ENCODE data around the gene OSBP. TPM values are rescaled to one million over a fixed set of nuclear protein-coding genes. Genes with fewer than 3 reads are reported as not detected.
A peak's percentile ranks its signal among the peaks of the same experiment; 100 is the strongest.

The OSBP gene
- total and polyA plus RNA-seq, 9 of the 15 experiments (the other 6 are each of a cell fraction or from before 2014, with no cell fraction given), result 11.7 to 49.0 (median 28.7) TPM

- Histone ChIP-seq H3K9me1 (ENCODE audit: control insufficient read depth, insufficient read depth, low read length) (no peaks in the 10 kb centered on the region), H3K4me1 (replicated peaks in 1 of 2; ENCODE audit: control insufficient read depth in 2 of 2, insufficient read depth in 2 of 2, low read length in 2 of 2) (peaks cover 12 to 15% of the 10 kb centered on the region in 2 experiments; a peak in 4 of 5 replicates), H4K20me1 (replicated peaks; ENCODE audit: control insufficient read depth, insufficient read depth, low read length) (no peaks in the 10 kb centered on the region), H3K79me2 (ENCODE audit: control insufficient read depth, insufficient read depth, low read length) (peaks cover 18% of the 10 kb centered on the region), H3K4me2 (ENCODE audit: insufficient read depth, low read length) (no peak overlapping the region), H2AFZ (ENCODE audit: low read depth, low read length) (0 out of 2 replicates have a peak overlapping the region, but pooled peaks have one; percentile 9), H3K9ac (ENCODE audit: insufficient read depth in 1 of 2, low read depth in 2 of 2, low read length in 2 of 2) (no peak overlapping the region), H3K27me3 (ENCODE audit: control insufficient read depth in 2 of 2, insufficient read depth in 2 of 2, low read length in 2 of 2) (no peaks in the 10 kb centered on the region), H3K36me3 (ENCODE audit: control insufficient read depth, insufficient read depth, low read length) (no peaks in the 10 kb centered on the region; the same call in 2 of the 3 replicates), H3K4me3 (no peak overlapping the region), H3K27ac (ENCODE audit: extremely low read depth, low read depth, low read length) (peak overlapping the region; percentile 32; the same call in 1 of the 3 replicates), H3K9me3 (replicated peaks; ENCODE audit: control insufficient read depth, insufficient read depth, low read depth, low read length) (no peaks in the 10 kb centered on the region; the same call in 1 of the 2 replicates)
- ATAC-seq (no peak), DNase-seq (ENCODE audit: extremely low read depth in 1 of 4, low spot score in 3 of 4) (no peak), FAIRE-seq (no peak)
- ChIA-PET POLR2A (interaction anchor here (1.0 kb wide), 1 partner anchor 69 kb away, joined by 3 read pairs; no protein-coding TSS in a partner anchor), CTCF (ENCODE audit: low intra/inter-chr PET ratio) (no interaction called here)
- TF ChIP-seq CREM (IDR thresholded peaks at IDR 0.05; ENCODE audit: low read depth), result no peak
- TF ChIP-seq ZNF316 (IDR thresholded peaks at IDR 0.05), result peak; percentile 43; the same call in 1 of the 2 replicates
- in situ Hi-C loops (cut with MboI) (no loop called here), intact Hi-C loops (cut with micrococcal nuclease) (no loop called here)
- 65% methylated on average over 3 of the region's 3 CpGs for WGBS (ENCODE audit: insufficient coverage, low coverage, missing lambda C conversion rate)
- no TSS peak for BruUV-seq (replicated peaks)
These were observed 73.3 kb downstream of the OSBP start for GRCh38 chr11:59542142-59542810.

DNA sequence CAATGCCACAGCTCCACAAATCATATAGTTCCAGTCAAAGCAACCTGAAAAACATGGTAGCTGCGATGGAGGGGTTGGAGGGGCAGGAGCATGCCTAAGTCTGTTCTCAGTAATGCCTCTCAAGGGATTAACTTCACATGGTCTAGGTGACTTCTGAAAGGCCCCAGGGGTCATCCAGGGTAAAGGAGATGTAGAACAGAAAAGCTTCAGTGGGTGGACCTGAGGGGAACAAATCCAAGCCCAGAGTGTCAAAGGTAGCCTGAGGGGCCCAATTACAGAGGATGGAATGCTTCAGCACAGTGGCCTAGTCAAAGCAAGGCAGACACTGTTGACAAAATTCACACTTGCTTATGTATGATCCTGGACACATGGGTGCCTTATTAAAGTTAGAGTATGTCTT, 80.9 kb downstream of the OSBP start:
- TF ChIP-seq RBM22 (IDR thresholded peaks at IDR 0.05; ENCODE audit: low read depth, low read length, poor library complexity, severe bottlenecking), result no peak
- in situ Hi-C loops (cut with MboI) (no loop called here), intact Hi-C loops (cut with micrococcal nuclease) (loop anchor here (5.0 kb wide), 1 partner anchor 268 kb away; no protein-coding TSS in a partner anchor)
- ChIA-PET POLR2A (interaction anchor here (0.6 kb wide), 1 partner anchor 1555 kb away, joined by 3 read pairs; no protein-coding TSS in a partner anchor), CTCF (ENCODE audit: low intra/inter-chr PET ratio) (no interaction called here)
- Histone ChIP-seq H3K27me3 (ENCODE audit: control insufficient read depth in 2 of 2, insufficient read depth in 2 of 2, low read length in 2 of 2) (no peaks in the 10 kb centered on the region), H2AFZ (ENCODE audit: low read depth, low read length) (peak overlapping the region; percentile 58; the same call in 1 of the 2 replicates), H4K20me1 (replicated peaks; ENCODE audit: control insufficient read depth, insufficient read depth, low read length) (no peaks in the 10 kb centered on the region), H3K4me3 (no peak overlapping the region), H3K4me2 (ENCODE audit: insufficient read depth, low read length) (no peak overlapping the region), H3K4me1 (replicated peaks in 1 of 2; ENCODE audit: control insufficient read depth in 2 of 2, insufficient read depth in 2 of 2, low read length in 2 of 2) (peaks cover 6% of the 10 kb centered on the region in 2 experiments; a peak in 3 of 5 replicates), H3K27ac (ENCODE audit: extremely low read depth, low read depth, low read length) (no peak overlapping the region), H3K9me3 (replicated peaks; ENCODE audit: control insufficient read depth, insufficient read depth, low read depth, low read length) (no peaks in the 10 kb centered on the region), H3K9me1 (ENCODE audit: control insufficient read depth, insufficient read depth, low read length) (no peaks in the 10 kb centered on the region), H3K36me3 (ENCODE audit: control insufficient read depth, insufficient read depth, low read length) (no peaks in the 10 kb centered on the region), H3K79me2 (ENCODE audit: control insufficient read depth, insufficient read depth, low read length) (no peaks in the 10 kb centered on the region), H3K9ac (ENCODE audit: insufficient read depth in 1 of 2, low read depth in 2 of 2, low read length in 2 of 2) (peak overlapping the region in 1 of 2 experiments; percentile 19; a peak in 1 of 4 replicates)
- DNase-seq (ENCODE audit: extremely low read depth in 1 of 4, low spot score in 3 of 4) (no peak), ATAC-seq (no peak), FAIRE-seq (no peak)
- 44% methylated on average over 1 of the region's 1 CpG for WGBS (ENCODE audit: insufficient coverage, low coverage, missing lambda C conversion rate)
- BruUV-seq (replicated peaks), result no TSS peak

Data from K562 (cell line).